Calu3 (cell line): Measurements from ENCODE around the gene PNISR. TPM values are rescaled to one million over a fixed set of nuclear protein-coding genes. Genes with fewer than 3 reads are reported as not detected.

Experiments used
- BruUV-seq: library from RNA; stranded (reverse); fragments of 400-500 nt; replicated peaks from 2 replicates; lab custom pipeline; 2021; lab: Mats Ljungman, UMichigan
- CTCF ChIA-PET: fragments of 300-600 bp; sonication (Branson Sonifier 250); formaldehyde crosslinking; loops from one replicate; lab custom pipeline; 2022; ENCODE audit warnings: antibody characterized with exemption; lab: Charles Lee
- DNase-seq: peaks from one replicate; pipeline ENCODE4 v3.0.0; 2022
- H3K27ac Mint-ChIP-seq: one replicate; pipeline ENCODE4 v1.8.0; 2022; ENCODE audit warnings: mixed read lengths; ENCODE audit not compliant: unreplicated experiment
- H3K27me3 Mint-ChIP-seq: one replicate; pipeline ENCODE4 v1.8.0; 2022; ENCODE audit warnings: mixed read lengths; ENCODE audit not compliant: unreplicated experiment
- H3K36me3 Mint-ChIP-seq: one replicate; pipeline ENCODE4 v1.8.0; 2022; ENCODE audit warnings: mild to moderate bottlenecking, moderate library complexity, mixed read lengths; ENCODE audit not compliant: insufficient read depth, unreplicated experiment
- H3K4me1 Mint-ChIP-seq: one replicate; pipeline ENCODE4 v1.8.0; 2022; ENCODE audit warnings: mild to moderate bottlenecking, low read depth, mixed read lengths; ENCODE audit not compliant: unreplicated experiment
- H3K4me3 Mint-ChIP-seq: one replicate; pipeline ENCODE4 v1.8.0; 2022; ENCODE audit warnings: mild to moderate bottlenecking, low read depth, moderate library complexity, mixed read lengths; ENCODE audit not compliant: unreplicated experiment
- H3K9me3 Mint-ChIP-seq: one replicate; pipeline ENCODE4 v1.8.0; 2022; ENCODE audit warnings: low read depth, mixed read lengths; ENCODE audit not compliant: unreplicated experiment
- intact Hi-C: fragments of 100-400 bp; cut with micrococcal nuclease; formaldehyde crosslinking; loops from one replicate; pipeline ENCODE4 v1.10.0; 2022; ENCODE audit not compliant: unreplicated experiment
- total RNA-seq: library from RNA; stranded (reverse); gene quantifications from 2 replicates; pipeline ENCODE4 v1.2.3, GENCODE V29; 2022
- TF ChIP-seq, protein P1 (sequence below): fragments of 200-600 bp; IDR thresholded peaks from one replicate; pipeline ENCODE4 v1.8.0; 2022; ENCODE audit warnings: antibody characterized with exemption; ENCODE audit not compliant: unreplicated experiment

Gene PNISR
- total RNA-seq, 1 experiment from 2014 or later: 82.5 TPM

- Mint-ChIP-seq H3K36me3 (peaks cover 37% of the 10 kb centered on the region), H3K4me3 (no peak overlapping the region), H3K27me3 (no peaks in the 10 kb centered on the region), H3K9me3 (no peaks in the 10 kb centered on the region), H3K4me1 (no peaks in the 10 kb centered on the region), H3K27ac (no peak overlapping the region)
- DNase-seq: no peak
- TF ChIP-seq, protein P1, sequence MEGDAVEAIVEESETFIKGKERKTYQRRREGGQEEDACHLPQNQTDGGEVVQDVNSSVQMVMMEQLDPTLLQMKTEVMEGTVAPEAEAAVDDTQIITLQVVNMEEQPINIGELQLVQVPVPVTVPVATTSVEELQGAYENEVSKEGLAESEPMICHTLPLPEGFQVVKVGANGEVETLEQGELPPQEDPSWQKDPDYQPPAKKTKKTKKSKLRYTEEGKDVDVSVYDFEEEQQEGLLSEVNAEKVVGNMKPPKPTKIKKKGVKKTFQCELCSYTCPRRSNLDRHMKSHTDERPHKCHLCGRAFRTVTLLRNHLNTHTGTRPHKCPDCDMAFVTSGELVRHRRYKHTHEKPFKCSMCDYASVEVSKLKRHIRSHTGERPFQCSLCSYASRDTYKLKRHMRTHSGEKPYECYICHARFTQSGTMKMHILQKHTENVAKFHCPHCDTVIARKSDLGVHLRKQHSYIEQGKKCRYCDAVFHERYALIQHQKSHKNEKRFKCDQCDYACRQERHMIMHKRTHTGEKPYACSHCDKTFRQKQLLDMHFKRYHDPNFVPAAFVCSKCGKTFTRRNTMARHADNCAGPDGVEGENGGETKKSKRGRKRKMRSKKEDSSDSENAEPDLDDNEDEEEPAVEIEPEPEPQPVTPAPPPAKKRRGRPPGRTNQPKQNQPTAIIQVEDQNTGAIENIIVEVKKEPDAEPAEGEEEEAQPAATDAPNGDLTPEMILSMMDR: no peak
- BruUV-seq: no TSS peak
- intact Hi-C loops: no loop called here
- CTCF ChIA-PET: no interaction called here
These were observed 15.4 kb downstream of the PNISR start for GRCh38 chr6:99409672-99410071.

- no TSS peak for BruUV-seq
- Mint-ChIP-seq H3K36me3 (peaks cover 45% of the 10 kb centered on the region), H3K4me1 (no peaks in the 10 kb centered on the region), H3K9me3 (no peaks in the 10 kb centered on the region), H3K4me3 (no peak overlapping the region), H3K27me3 (no peaks in the 10 kb centered on the region), H3K27ac (no peak overlapping the region)
- DNase-seq: no peak
- intact Hi-C loops: no loop called here
- TF ChIP-seq, protein P1: no peak
- CTCF ChIA-PET: no interaction called here
These were observed 18.0 kb downstream of the PNISR start for GRCh38 chr6:99407076-99407475.

GRCh38 chr6:99402448-99402847 lies 22.7 kb downstream of the PNISR start:
- peaks cover 47% of the 10 kb centered on the region for H3K36me3 Mint-ChIP-seq

DNA sequence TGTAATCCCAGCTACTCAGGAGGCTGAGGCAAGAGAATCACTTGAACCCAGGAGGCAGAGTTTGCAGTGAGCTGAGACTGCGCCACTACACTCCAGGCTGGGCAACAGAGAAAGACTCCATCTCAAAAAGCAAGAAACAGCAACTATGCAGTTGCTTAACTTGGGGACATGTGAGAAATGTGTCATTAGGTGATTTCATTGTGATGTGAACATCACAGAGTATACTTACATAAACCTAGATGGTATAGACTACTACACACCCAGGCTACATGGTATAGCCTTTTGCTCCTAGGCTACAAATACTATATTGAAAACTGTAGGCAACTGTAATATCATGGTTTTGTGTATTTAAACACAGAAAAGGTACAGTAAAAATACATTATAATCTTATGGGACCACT lies 27.8 kb downstream of the PNISR start:
- H3K4me1 Mint-ChIP-seq: no peaks in the 10 kb centered on the region
- no peaks in the 10 kb centered on the region for H3K9me3 Mint-ChIP-seq
- no peak overlapping the region for H3K27ac Mint-ChIP-seq
- TF ChIP-seq, protein P1: no peak
- peaks cover 41% of the 10 kb centered on the region for H3K36me3 Mint-ChIP-seq
- H3K27me3 Mint-ChIP-seq: no peaks in the 10 kb centered on the region
- intact Hi-C loops: no loop called here
- CTCF ChIA-PET: no interaction called here
- H3K4me3 Mint-ChIP-seq: no peak overlapping the region
- BruUV-seq: no TSS peak
- no peak for DNase-seq

More at GRCh38 chr6:99402448-99402847, 22.7 kb downstream of the PNISR start:
- no peaks in the 10 kb centered on the region for H3K9me3 Mint-ChIP-seq
- TF ChIP-seq, protein P1: no peak
- intact Hi-C loops: no loop called here
- H3K4me1 Mint-ChIP-seq: no peaks in the 10 kb centered on the region
- no peak overlapping the region for H3K27ac Mint-ChIP-seq
- CTCF ChIA-PET: interaction anchor here (0.9 kb wide), 1 partner anchor 9 kb away, joined by 3 read pairs; the partner anchor contains the start of gene COQ3
- BruUV-seq: no TSS peak
- no peak overlapping the region for H3K4me3 Mint-ChIP-seq
- DNase-seq: no peak
- H3K27me3 Mint-ChIP-seq: no peaks in the 10 kb centered on the region
